ENCODE results near the gene CYP2F1. TPM values are rescaled to one million over a fixed set of nuclear protein-coding genes. Genes with fewer than 3 reads are reported as not detected.
"Not testable (repeated sequence)": the region's sequence is repeated elsewhere in the genome, so short reads cannot be mapped to it uniquely, and the experiment has no call there.

The CYP2F1 gene
- total RNA-seq, 1 donor from 2014 or later = not detected

GRCh38 chr19:41098762-41099161, 15.5 kb upstream of the CYP2F1 start:
- Histone ChIP-seq H3K36me3 (no peaks in the 10 kb centered on the region), H3K27ac (no peak overlapping the region), H3K9me3 (no peaks in the 10 kb centered on the region), H3K4me3 (no peak overlapping the region), H3K27me3 (no peaks in the 10 kb centered on the region), H3K4me1 (no peaks in the 10 kb centered on the region)
- TF ChIP-seq CTCF (IDR thresholded peaks at IDR 0.05) = no peak
- ATAC-seq (no peak), DNase-seq (no peak)
- intact Hi-C loops (cut with DNase I) = no loop called here

- intact Hi-C loops (cut with DNase I); ATAC-seq; H3K9me3 ChIP-seq; H3K4me3 ChIP-seq; H3K27ac ChIP-seq; H3K4me1 ChIP-seq; H3K27me3 ChIP-seq; DNase-seq; H3K36me3 ChIP-seq: not testable (repeated sequence)
Observed at GRCh38 chr19:41102210-41102609, 12.0 kb upstream of the CYP2F1 start.

GRCh38 chr19:41106177-41106576, 8.1 kb upstream of the CYP2F1 start:
- no peak for DNase-seq
- TF ChIP-seq CTCF (IDR thresholded peaks at IDR 0.05) = no peak
- H3K36me3 ChIP-seq = no peaks in the 10 kb centered on the region
- no peaks in the 10 kb centered on the region for H3K9me3 ChIP-seq
- H3K27me3 ChIP-seq = no peaks in the 10 kb centered on the region
- H3K4me3 ChIP-seq = no peak overlapping the region
- H3K4me1 ChIP-seq = no peaks in the 10 kb centered on the region
- no peak for ATAC-seq
- no peak overlapping the region for H3K27ac ChIP-seq
- intact Hi-C loops (cut with DNase I) = no loop called here

GRCh38 chr19:41111296-41111695, 2.9 kb upstream of the CYP2F1 start:
- H3K27me3 ChIP-seq = no peaks in the 10 kb centered on the region
- no peaks in the 10 kb centered on the region for H3K4me1 ChIP-seq
- intact Hi-C loops (cut with DNase I) = no loop called here
- H3K4me3 ChIP-seq = no peak overlapping the region
- ATAC-seq (no peak), DNase-seq (no peak)
- no peak for TF ChIP-seq CTCF (IDR thresholded peaks at IDR 0.05)
- H3K27ac ChIP-seq = no peak overlapping the region
- H3K9me3 ChIP-seq = no peaks in the 10 kb centered on the region
- H3K36me3 ChIP-seq = no peaks in the 10 kb centered on the region

GRCh38 chr19:41111750-41112295, 2.4 kb upstream of the CYP2F1 start:
- H3K4me3 ChIP-seq = no peak overlapping the region
- no peaks in the 10 kb centered on the region for H3K9me3 ChIP-seq
- no peaks in the 10 kb centered on the region for H3K36me3 ChIP-seq
- TF ChIP-seq CTCF (IDR thresholded peaks at IDR 0.05) = no peak
- H3K27me3 ChIP-seq = no peaks in the 10 kb centered on the region
- no peaks in the 10 kb centered on the region for H3K4me1 ChIP-seq
- H3K27ac ChIP-seq = no peak overlapping the region
- no peak for ATAC-seq
- no peak for DNase-seq
- intact Hi-C loops (cut with DNase I) = no loop called here

GRCh38 chr19:41112728-41113290, 1.4 kb upstream of the CYP2F1 start:
- DNase-seq = no peak
- no peak overlapping the region for H3K27ac ChIP-seq

More at GRCh38 chr19:41112728-41113290, 1.4 kb upstream of the CYP2F1 start:
- Histone ChIP-seq H3K4me3 (no peak overlapping the region), H3K27me3 (no peaks in the 10 kb centered on the region), H3K36me3 (no peaks in the 10 kb centered on the region), H3K9me3 (no peaks in the 10 kb centered on the region), H3K4me1 (no peaks in the 10 kb centered on the region)
- no peak for ATAC-seq
- TF ChIP-seq CTCF (IDR thresholded peaks at IDR 0.05) = no peak
- intact Hi-C loops (cut with DNase I) = no loop called here
